Memory B cell (primary cell): ENCODE measurements around the gene MYRIP.
"Not testable (repeated sequence)": the region's sequence is repeated elsewhere in the genome, so short reads cannot be mapped to it uniquely, and the experiment has no call there.

Experiments
- ATAC-seq: fragments of 150-1000 bp; cut with Tn5 transposase; 2 replicates; pipeline ENCODE4 v1.10.0; 2021; ENCODE audit warnings: low read depth, mild to moderate bottlenecking, moderate library complexity
- DNase-seq, 2 donors: peaks; one replicate each; pipeline ENCODE4 v3.0.0; 2022; ENCODE audit warnings: low spot score in 2 of 2
- H3K27ac Mint-ChIP-seq: one replicate; pipeline ENCODE4 v1.8.0; 2022; ENCODE audit warnings: mild to moderate bottlenecking, moderate library complexity, mixed read lengths
- H3K27me3 Mint-ChIP-seq: one replicate; pipeline ENCODE4 v1.8.0; 2022; ENCODE audit warnings: mixed read lengths
- H3K36me3 Mint-ChIP-seq: one replicate; pipeline ENCODE4 v1.8.0; 2022; ENCODE audit warnings: mild to moderate bottlenecking, mixed read lengths
- H3K4me1 Mint-ChIP-seq: one replicate; pipeline ENCODE4 v1.8.0; 2022; ENCODE audit warnings: mixed read lengths
- H3K4me3 Mint-ChIP-seq: one replicate; pipeline ENCODE4 v1.8.0; 2022; ENCODE audit warnings: mild to moderate bottlenecking, moderate library complexity, mixed read lengths
- H3K9me3 Mint-ChIP-seq: one replicate; pipeline ENCODE4 v1.8.0; 2022; ENCODE audit warnings: mixed read lengths

MYRIP gene

DNA sequence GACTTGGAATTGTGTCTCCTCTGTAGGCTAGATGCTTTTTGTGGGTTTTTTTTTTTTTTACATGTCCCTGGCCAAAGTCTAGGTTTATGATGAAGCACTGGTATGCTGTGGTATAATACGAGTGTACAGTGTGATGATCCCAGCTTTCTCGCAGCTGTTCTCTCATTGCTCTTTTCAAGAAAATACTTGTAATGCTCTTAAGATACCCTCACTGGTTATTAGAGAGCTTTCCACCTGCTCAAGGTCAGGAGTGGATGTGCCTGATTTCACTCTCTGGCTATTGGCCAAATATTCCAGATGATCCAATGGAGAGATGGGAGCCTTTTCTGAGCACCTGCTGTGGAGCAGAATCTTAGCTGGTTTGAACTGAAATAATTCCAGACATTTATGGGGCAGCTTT is 215.1 kb downstream of the MYRIP start:
- ATAC-seq, result no peak
- Mint-ChIP-seq H3K4me1 (no peaks in the 10 kb centered on the region), H3K36me3 (no peaks in the 10 kb centered on the region), H3K9me3 (peaks cover 10% of the 10 kb centered on the region), H3K4me3 (no peak overlapping the region), H3K27ac (no peak overlapping the region), H3K27me3 (peaks cover 9% of the 10 kb centered on the region)
- no peak for DNase-seq

GRCh38 chr3:40025892-40026291 is 216.5 kb downstream of the MYRIP start:
- H3K27me3 Mint-ChIP-seq, result peaks cover 11% of the 10 kb centered on the region
- not testable (repeated sequence) for ATAC-seq, H3K27ac Mint-ChIP-seq

GRCh38 chr3:40035177-40035576 is 225.8 kb downstream of the MYRIP start:
- ATAC-seq, result no peak
- H3K27me3 Mint-ChIP-seq, result no peaks in the 10 kb centered on the region
- no peak overlapping the region for H3K27ac Mint-ChIP-seq
- no peak overlapping the region for H3K4me3 Mint-ChIP-seq
- H3K36me3 Mint-ChIP-seq, result no peaks in the 10 kb centered on the region
- H3K9me3 Mint-ChIP-seq, result peaks cover 4% of the 10 kb centered on the region
- no peak for DNase-seq
- no peaks in the 10 kb centered on the region for H3K4me1 Mint-ChIP-seq

More at GRCh38 chr3:40025892-40026291, 216.5 kb downstream of the MYRIP start:
- H3K4me1 Mint-ChIP-seq, H3K36me3 Mint-ChIP-seq, H3K4me3 Mint-ChIP-seq, DNase-seq: not testable (repeated sequence)
- H3K9me3 Mint-ChIP-seq, result peaks cover 12% of the 10 kb centered on the region

GRCh38 chr3:40037582-40037981 is 228.2 kb downstream of the MYRIP start:
- Mint-ChIP-seq H3K9me3 (peaks cover 2% of the 10 kb centered on the region), H3K27me3 (no peaks in the 10 kb centered on the region), H3K36me3 (no peaks in the 10 kb centered on the region), H3K4me3 (no peak overlapping the region), H3K27ac (no peak overlapping the region), H3K4me1 (no peaks in the 10 kb centered on the region)
- no peak for DNase-seq
- no peak for ATAC-seq

DNA sequence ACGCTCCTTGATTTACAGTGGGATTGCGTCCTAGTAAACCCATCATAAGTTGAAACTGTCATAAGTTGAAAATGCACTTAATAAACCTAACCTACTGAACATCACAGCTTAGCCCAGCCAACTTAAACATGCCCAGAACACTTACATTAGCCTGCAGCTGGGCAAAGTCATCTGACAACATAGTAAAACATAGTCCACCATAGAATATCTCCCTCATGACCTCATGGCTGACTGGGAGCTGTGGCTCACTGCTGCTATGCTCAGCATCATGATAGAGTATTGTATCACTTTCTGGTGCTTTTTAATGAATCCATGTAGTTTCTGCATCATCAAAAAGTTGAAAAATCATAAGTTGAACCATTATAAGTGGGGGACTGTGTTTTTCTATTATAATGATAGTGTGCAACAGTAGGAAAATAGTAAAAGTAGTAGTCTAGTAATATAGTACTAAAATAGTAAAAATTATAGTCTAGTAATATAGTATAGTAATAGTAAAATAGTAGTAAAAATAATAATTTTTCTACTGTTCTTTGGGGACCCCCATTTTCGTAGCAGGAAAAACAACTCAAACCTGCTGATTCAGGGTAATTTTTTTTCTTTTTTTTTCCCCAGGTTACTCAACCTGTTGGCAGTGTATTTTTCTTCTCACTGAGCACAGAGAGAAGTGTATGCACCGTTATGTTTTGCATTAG is 233.5 kb downstream of the MYRIP start:
- Mint-ChIP-seq H3K36me3 (no peaks in the 10 kb centered on the region), H3K27me3 (no peaks in the 10 kb centered on the region), H3K27ac (no peak overlapping the region), H3K4me3 (no peak overlapping the region), H3K9me3 (no peaks in the 10 kb centered on the region), H3K4me1 (no peaks in the 10 kb centered on the region)
- no peak for ATAC-seq
- no peak for DNase-seq

GRCh38 chr3:40043444-40043755 is 234.0 kb downstream of the MYRIP start:
- Mint-ChIP-seq H3K4me1 (no peaks in the 10 kb centered on the region), H3K4me3 (no peak overlapping the region), H3K27ac (no peak overlapping the region), H3K9me3 (no peaks in the 10 kb centered on the region), H3K36me3 (no peaks in the 10 kb centered on the region), H3K27me3 (no peaks in the 10 kb centered on the region)
- ATAC-seq (no peak), DNase-seq (no peak)

GRCh38 chr3:40044487-40044886 is 235.1 kb downstream of the MYRIP start:
- Mint-ChIP-seq H3K9me3 (peaks cover 2% of the 10 kb centered on the region), H3K27ac (no peak overlapping the region), H3K36me3 (no peaks in the 10 kb centered on the region), H3K27me3 (no peaks in the 10 kb centered on the region), H3K4me1 (no peaks in the 10 kb centered on the region), H3K4me3 (no peak overlapping the region)
- ATAC-seq (no peak), DNase-seq (no peak)

DNA sequence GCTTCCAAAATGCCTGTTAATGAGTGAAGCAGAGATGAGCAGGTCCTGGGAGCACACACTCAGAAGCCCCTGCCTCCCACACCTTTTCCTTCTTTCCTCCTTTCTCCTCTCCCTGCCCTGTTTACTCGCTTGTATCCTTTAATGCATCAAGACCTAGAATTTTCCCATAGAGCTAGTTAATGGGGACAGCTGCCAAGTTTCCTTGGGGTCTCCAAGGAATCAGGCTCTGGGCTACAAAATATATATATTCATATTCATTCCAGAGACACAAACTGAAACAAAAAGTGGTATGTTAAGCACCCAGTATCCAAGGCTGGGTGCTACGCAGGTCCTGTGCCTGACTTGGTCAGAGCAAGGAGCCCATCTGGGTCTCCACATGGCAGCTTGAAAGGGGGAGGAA is 235.6 kb downstream of the MYRIP start:
- DNase-seq, result no peak
- H3K36me3 Mint-ChIP-seq, result no peaks in the 10 kb centered on the region

DNA sequence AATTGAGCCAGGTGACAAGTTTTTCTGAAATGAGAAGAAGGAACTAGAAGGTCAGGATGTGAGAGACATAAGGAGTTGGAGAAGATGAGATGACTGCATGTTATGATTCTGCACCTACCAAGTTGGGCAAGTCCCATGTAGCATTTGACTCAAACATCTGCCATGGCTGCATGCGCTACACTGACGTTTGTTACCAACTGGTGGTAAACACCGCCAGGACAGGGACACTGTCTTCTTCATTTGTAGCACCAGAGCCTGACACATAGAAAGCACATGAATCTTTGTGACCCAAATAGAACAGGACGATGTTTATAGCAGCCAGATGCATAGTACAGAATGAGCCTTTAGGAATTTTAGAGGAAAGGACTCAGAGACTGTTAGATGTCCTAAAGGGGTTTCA is 236.7 kb downstream of the MYRIP start:
- no peak for ATAC-seq

More for the DNA sequence above, 235.6 kb downstream of the MYRIP start:
- Mint-ChIP-seq H3K4me1 (no peaks in the 10 kb centered on the region), H3K27me3 (no peaks in the 10 kb centered on the region), H3K4me3 (no peak overlapping the region), H3K27ac (no peak overlapping the region), H3K9me3 (peaks cover 6% of the 10 kb centered on the region)
- ATAC-seq, result no peak

GRCh38 chr3:40047406-40047805 is 238.0 kb downstream of the MYRIP start:
- Mint-ChIP-seq H3K9me3 (peaks cover 10% of the 10 kb centered on the region), H3K27ac (no peak overlapping the region), H3K4me1 (no peaks in the 10 kb centered on the region), H3K4me3 (no peak overlapping the region), H3K36me3 (no peaks in the 10 kb centered on the region), H3K27me3 (no peaks in the 10 kb centered on the region)
- no peak for DNase-seq
- no peak for ATAC-seq

More for the DNA sequence above, 236.7 kb downstream of the MYRIP start:
- no peaks in the 10 kb centered on the region for H3K27me3 Mint-ChIP-seq
- H3K4me3 Mint-ChIP-seq, result no peak overlapping the region
- no peak for DNase-seq
- no peaks in the 10 kb centered on the region for H3K36me3 Mint-ChIP-seq
- H3K9me3 Mint-ChIP-seq, result peaks cover 10% of the 10 kb centered on the region
- H3K27ac Mint-ChIP-seq, result no peak overlapping the region
- H3K4me1 Mint-ChIP-seq, result no peaks in the 10 kb centered on the region

GRCh38 chr3:40053663-40054062 is 244.3 kb downstream of the MYRIP start:
- Mint-ChIP-seq H3K4me3 (no peak overlapping the region), H3K9me3 (peaks cover 10% of the 10 kb centered on the region), H3K36me3 (no peaks in the 10 kb centered on the region), H3K27me3 (no peaks in the 10 kb centered on the region), H3K27ac (no peak overlapping the region), H3K4me1 (no peaks in the 10 kb centered on the region)
- DNase-seq, result no peak
- no peak for ATAC-seq

GRCh38 chr3:40054568-40055222 is 245.3 kb downstream of the MYRIP start:
- ATAC-seq, result no peak
- Mint-ChIP-seq H3K4me3 (no peak overlapping the region), H3K27me3 (peaks cover 4% of the 10 kb centered on the region), H3K36me3 (no peaks in the 10 kb centered on the region), H3K9me3 (peaks cover 10% of the 10 kb centered on the region), H3K4me1 (no peaks in the 10 kb centered on the region), H3K27ac (no peak overlapping the region)
- DNase-seq, result no peak

DNA sequence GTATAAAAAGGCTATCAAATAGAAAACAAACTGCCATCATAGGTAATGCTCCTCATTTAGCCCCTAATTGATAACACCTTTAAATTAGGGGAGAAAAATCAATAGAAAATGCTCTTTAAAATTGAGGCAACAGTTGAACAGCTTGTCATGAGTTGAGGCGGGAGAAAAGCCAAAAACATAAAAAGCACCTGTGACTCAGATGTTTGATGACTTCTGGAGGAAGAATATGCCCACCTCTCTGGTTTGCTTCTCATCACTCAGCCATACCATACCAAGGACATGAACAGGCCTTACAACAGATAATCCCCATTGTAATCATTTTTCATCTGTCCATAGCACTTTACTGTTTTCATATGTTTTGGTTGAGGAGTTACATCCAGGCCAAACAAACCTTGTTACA is 246.0 kb downstream of the MYRIP start:
- Mint-ChIP-seq H3K4me1 (no peaks in the 10 kb centered on the region), H3K36me3 (no peaks in the 10 kb centered on the region), H3K9me3 (peaks cover 11% of the 10 kb centered on the region), H3K27ac (no peak overlapping the region), H3K27me3 (peaks cover 4% of the 10 kb centered on the region), H3K4me3 (no peak overlapping the region)
- DNase-seq (no peak), ATAC-seq (no peak)

DNA sequence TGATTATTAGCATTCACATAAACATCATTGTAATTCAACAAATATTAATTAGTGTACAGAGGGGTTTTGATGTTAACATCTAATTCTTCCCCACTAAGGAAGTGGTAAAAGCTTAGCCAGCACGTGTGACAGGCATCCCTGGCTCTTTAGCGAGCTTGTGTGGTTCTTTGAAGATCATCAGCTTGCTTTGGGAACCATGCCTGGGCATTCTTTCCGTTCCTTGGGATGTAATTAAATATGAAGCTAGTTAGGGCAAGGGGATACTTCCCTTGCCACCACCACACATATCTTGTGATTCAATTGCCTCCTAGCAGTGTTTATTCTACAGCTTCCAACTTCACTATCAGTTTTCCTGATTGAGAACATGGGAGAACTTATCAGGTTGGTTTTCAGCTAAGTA is 246.5 kb downstream of the MYRIP start:
- Mint-ChIP-seq H3K27ac (no peak overlapping the region), H3K9me3 (peaks cover 7% of the 10 kb centered on the region), H3K27me3 (peaks cover 4% of the 10 kb centered on the region), H3K4me1 (no peaks in the 10 kb centered on the region), H3K4me3 (no peak overlapping the region), H3K36me3 (no peaks in the 10 kb centered on the region)
- DNase-seq, result no peak
- ATAC-seq, result no peak

DNA sequence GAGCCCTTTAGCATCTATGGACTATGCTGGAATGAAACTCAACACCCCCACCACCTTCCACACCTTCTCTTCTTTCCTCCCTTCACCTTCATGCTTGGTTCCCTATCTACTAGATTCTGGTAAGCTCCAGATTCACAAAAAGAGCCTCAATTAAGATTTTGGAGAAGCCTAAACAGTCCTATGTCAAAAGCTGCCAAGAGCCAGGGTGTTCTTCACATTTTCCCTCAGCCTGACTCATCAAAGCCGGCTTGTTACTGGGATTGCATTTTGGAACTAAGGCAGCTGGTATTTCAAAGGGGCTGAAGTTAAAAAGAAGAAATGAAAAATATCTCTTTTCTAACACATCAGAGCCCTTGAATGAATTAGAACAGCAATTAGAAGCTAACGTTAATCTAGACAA is 247.7 kb downstream of the MYRIP start:
- H3K27ac Mint-ChIP-seq, result no peak overlapping the region
- H3K36me3 Mint-ChIP-seq, result no peaks in the 10 kb centered on the region
- peaks cover 10% of the 10 kb centered on the region for H3K9me3 Mint-ChIP-seq
- no peak overlapping the region for H3K4me3 Mint-ChIP-seq
- ATAC-seq, result no peak
- DNase-seq, result no peak
- peaks cover 4% of the 10 kb centered on the region for H3K27me3 Mint-ChIP-seq
- no peaks in the 10 kb centered on the region for H3K4me1 Mint-ChIP-seq
